Activated CD4-positive, CD25-positive, alpha-beta regulatory T cell (primary cell): ENCODE results near the gene DAD1.
A peak's percentile ranks its signal among the peaks of the same experiment; 100 is the strongest.
"Not testable (repeated sequence)": the region's sequence is repeated elsewhere in the genome, so short reads cannot be mapped to it uniquely, and the experiment has no call there.

Experiments
- DNase-seq, 4 experiments: peaks; one replicate each; lab custom pipeline; 2025; lab: John Stamatoyannopoulos, UW

Gene DAD1

GRCh38 chr14:22589096-22589839 lies at the start of gene DAD1:
TSS of gene DAD1 (minus strand) at chr14:22589224. CDS start at chr14:22589157, 67 bp downstream.
- DNase-seq: peak; percentile 92 to 98 (median 98)

- not testable (repeated sequence) for DNase-seq
Observed at GRCh38 chr14:22635980-22636379, 47.0 kb upstream of the DAD1 start.

GRCh38 chr14:22634233-22634900 lies 45.3 kb upstream of the DAD1 start:
- no peak for DNase-seq

- no peak for DNase-seq
Observed at GRCh38 chr14:22630486-22630885, 41.5 kb upstream of the DAD1 start.

GRCh38 chr14:22630066-22630465 lies 41.0 kb upstream of the DAD1 start:
- no peak for DNase-seq

GRCh38 chr14:22629361-22629760 lies 40.3 kb upstream of the DAD1 start:
- no peak for DNase-seq

- DNase-seq: no peak
Observed at GRCh38 chr14:22627506-22628263, 38.7 kb upstream of the DAD1 start.

GRCh38 chr14:22626590-22626989 lies 37.6 kb upstream of the DAD1 start:
- no peak for DNase-seq

GRCh38 chr14:22623047-22623446 lies 34.0 kb upstream of the DAD1 start:
- no peak for DNase-seq

GRCh38 chr14:22622255-22622654 lies 33.2 kb upstream of the DAD1 start:
- no peak for DNase-seq

GRCh38 chr14:22615765-22616164 lies 26.7 kb upstream of the DAD1 start:
- DNase-seq: not testable (repeated sequence)

GRCh38 chr14:22614240-22614799 lies 25.3 kb upstream of the DAD1 start:
- no peak for DNase-seq

- DNase-seq: no peak
Observed at GRCh38 chr14:22613736-22614239, 24.8 kb upstream of the DAD1 start.

- DNase-seq: no peak
Observed at GRCh38 chr14:22613106-22613695, 24.2 kb upstream of the DAD1 start.

- no peak for DNase-seq
Observed at GRCh38 chr14:22610931-22611330, 21.9 kb upstream of the DAD1 start.

- no peak for DNase-seq
Observed at GRCh38 chr14:22607291-22607690, 18.3 kb upstream of the DAD1 start.

- no peak for DNase-seq
Observed at GRCh38 chr14:22606380-22606779, 17.4 kb upstream of the DAD1 start.

- DNase-seq: no peak
Observed at GRCh38 chr14:22602862-22603261, 13.8 kb upstream of the DAD1 start.

- no peak for DNase-seq
Observed at GRCh38 chr14:22601996-22602395, 13.0 kb upstream of the DAD1 start.

- no peak for DNase-seq
Observed at GRCh38 chr14:22601456-22601855, 12.4 kb upstream of the DAD1 start.

- DNase-seq: no peak
Observed at GRCh38 chr14:22600027-22600426, 11.0 kb upstream of the DAD1 start.

GRCh38 chr14:22599349-22599748 lies 10.3 kb upstream of the DAD1 start:
- DNase-seq: no peak
